GM18520 (cell line): ENCODE results near the gene CACNA2D3.
"Not testable (repeated sequence)": the region's sequence is repeated elsewhere in the genome, so short reads cannot be mapped to it uniquely, and the experiment has no call there.

Experiments used
- ATAC-seq: cut with Tn5 transposase; IDR thresholded peaks from one replicate; pipeline ENCODE4 v1.9.1; 2021; ENCODE audit not compliant: unreplicated experiment

The CACNA2D3 gene

GRCh38 chr3:54437271-54437670, 314.9 kb downstream of the CACNA2D3 start:
- ATAC-seq = no peak

- ATAC-seq = no peak
These were observed 321.3 kb downstream of the CACNA2D3 start for GRCh38 chr3:54443561-54444161.

- ATAC-seq = no peak
These were observed 323.3 kb downstream of the CACNA2D3 start for GRCh38 chr3:54445630-54446029.

DNA sequence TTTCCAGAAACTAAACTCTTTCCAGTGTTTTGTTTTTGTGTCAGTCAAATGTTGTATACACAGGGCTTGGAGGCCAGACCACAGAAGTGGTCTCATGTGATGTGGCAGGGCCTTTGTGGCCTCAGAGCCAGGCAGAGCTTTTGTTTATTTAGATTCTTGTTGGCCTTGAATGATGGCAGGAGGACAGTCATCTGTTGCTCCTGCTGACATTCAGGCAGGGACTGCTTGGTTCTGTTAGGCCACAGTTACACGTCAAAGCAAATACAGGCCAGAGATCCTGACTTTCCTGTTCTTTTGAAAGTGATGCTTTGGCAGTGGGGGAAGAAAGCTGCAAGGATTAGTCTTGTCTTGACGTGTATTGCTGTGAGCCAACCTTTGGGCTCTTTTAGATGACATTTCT, 325.1 kb downstream of the CACNA2D3 start:
- ATAC-seq = no peak

GRCh38 chr3:54454806-54455205, 332.5 kb downstream of the CACNA2D3 start:
- ATAC-seq = no peak

- no peak for ATAC-seq
These were observed 336.0 kb downstream of the CACNA2D3 start for GRCh38 chr3:54458357-54458756.

GRCh38 chr3:54464554-54464953, 342.2 kb downstream of the CACNA2D3 start:
- ATAC-seq = not testable (repeated sequence)

DNA sequence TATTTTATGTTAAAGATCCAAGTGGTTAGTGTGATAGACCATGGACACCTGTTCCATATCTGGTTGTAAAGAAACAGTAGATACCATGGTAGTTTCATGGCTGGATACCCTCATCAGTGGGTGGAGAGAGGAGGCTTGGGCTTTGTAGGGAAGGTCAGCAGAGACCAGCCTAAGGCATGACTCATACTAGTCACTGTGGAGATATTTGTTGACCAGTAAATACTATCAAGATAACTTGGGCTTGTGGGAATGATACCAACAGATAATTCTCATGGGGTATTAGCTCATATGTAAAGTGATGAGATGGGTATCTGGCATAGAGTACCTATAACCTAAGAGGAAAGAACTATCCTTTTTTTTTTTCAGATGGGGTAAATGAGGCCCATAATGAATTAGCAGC, 354.5 kb downstream of the CACNA2D3 start:
- no peak for ATAC-seq

GRCh38 chr3:54481606-54482365, 359.4 kb downstream of the CACNA2D3 start:
- no peak for ATAC-seq

GRCh38 chr3:54484334-54484733, 362.0 kb downstream of the CACNA2D3 start:
- ATAC-seq = no peak

DNA sequence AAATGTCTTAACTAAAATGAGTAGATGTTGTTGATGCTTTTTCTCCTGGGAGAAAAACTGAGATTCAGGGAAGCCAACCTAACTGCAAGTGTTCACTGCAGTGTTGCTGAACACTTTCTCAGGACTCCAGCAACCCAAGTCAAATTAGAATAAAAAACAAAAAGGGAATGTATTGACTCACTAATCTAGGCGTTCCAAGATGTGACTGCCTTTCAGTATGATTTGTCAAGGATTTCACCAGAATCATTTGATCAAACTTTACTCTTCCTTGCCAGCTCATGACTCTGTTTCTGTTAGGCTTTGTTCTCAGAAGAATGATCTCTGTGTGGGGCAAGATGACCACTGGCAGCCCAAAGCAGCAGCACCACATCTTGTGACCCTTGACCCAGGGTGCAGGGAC, 364.0 kb downstream of the CACNA2D3 start:
- ATAC-seq = no peak

DNA sequence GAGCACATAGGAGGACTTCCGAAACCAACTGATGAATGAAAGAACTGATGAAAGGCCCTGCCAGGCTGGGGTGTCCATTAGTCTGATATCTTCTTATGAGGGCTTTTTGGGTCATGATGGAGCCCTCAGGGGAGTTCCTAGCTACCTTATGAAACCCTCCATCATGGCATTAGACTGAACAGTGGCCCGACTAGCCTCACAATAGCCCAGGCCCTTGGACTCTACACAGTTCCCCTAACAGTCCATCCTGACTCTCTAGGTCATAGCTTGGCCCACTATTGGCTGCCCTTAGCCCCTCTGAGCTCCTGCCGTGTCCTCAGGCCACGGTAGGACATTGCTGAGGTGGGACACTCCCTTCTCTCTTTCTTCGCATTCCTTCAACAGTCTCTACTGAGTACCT, 365.9 kb downstream of the CACNA2D3 start:
- ATAC-seq = no peak

GRCh38 chr3:54494209-54494608, 371.9 kb downstream of the CACNA2D3 start:
- ATAC-seq = no peak

GRCh38 chr3:54506603-54507002, 384.3 kb downstream of the CACNA2D3 start:
- ATAC-seq = no peak

- no peak for ATAC-seq
These were observed 385.6 kb downstream of the CACNA2D3 start for GRCh38 chr3:54507876-54508460.

GRCh38 chr3:54510506-54510905, 388.2 kb downstream of the CACNA2D3 start:
- no peak for ATAC-seq

GRCh38 chr3:54511766-54512365, 389.5 kb downstream of the CACNA2D3 start:
- ATAC-seq = no peak

- no peak for ATAC-seq
These were observed 391.7 kb downstream of the CACNA2D3 start for GRCh38 chr3:54514006-54514405.

- no peak for ATAC-seq
These were observed 392.1 kb downstream of the CACNA2D3 start for GRCh38 chr3:54514416-54514815.

DNA sequence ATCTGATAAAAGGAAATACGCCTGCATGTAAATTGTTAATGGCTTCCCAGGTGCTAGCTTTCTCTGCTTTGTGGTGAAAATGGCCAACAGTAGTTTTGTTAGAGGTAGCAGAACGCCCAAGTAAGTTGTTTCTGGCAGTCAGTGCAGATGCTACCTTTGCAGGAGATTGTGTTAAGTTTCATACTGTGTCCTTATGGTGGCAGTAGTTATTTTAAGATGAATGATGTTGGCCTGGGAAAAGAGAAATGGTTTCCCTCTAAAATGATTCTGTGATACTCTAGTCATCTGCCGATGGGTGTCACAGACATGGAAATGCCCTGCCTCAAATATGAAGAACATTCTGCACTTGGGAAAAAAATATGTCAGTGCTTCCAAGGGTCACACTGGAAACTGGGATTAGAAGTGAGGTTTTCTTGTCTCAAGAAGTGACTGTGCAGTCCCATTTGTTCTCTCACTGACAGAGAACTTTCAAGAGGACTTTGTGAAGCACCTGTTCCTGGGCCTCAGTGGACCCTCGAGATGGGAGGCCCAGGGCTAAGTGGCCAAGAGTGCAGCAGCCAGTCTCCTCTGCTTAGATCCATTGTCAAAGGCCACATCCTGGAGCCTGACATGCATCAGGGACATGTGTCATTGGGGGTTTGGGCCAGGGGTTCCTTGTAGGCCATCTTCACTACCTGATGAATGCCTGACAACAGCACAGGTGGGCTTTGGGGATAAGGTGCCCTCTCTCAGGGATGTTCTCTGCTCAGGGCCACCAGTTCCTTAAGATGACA, 393.3 kb downstream of the CACNA2D3 start:
- ATAC-seq = no peak

- ATAC-seq = no peak
These were observed 395.1 kb downstream of the CACNA2D3 start for GRCh38 chr3:54517424-54517823.
